GM21360 (cell line): ENCODE results near the gene LPIN1.
A peak's percentile ranks its signal among the peaks of the same experiment; 100 is the strongest.

Experiments
- ATAC-seq: cut with Tn5 transposase; IDR thresholded peaks from one replicate; pipeline ENCODE4 v1.9.1; 2021; ENCODE audit warnings: mild to moderate bottlenecking, moderate library complexity; ENCODE audit not compliant: unreplicated experiment

Gene LPIN1

DNA sequence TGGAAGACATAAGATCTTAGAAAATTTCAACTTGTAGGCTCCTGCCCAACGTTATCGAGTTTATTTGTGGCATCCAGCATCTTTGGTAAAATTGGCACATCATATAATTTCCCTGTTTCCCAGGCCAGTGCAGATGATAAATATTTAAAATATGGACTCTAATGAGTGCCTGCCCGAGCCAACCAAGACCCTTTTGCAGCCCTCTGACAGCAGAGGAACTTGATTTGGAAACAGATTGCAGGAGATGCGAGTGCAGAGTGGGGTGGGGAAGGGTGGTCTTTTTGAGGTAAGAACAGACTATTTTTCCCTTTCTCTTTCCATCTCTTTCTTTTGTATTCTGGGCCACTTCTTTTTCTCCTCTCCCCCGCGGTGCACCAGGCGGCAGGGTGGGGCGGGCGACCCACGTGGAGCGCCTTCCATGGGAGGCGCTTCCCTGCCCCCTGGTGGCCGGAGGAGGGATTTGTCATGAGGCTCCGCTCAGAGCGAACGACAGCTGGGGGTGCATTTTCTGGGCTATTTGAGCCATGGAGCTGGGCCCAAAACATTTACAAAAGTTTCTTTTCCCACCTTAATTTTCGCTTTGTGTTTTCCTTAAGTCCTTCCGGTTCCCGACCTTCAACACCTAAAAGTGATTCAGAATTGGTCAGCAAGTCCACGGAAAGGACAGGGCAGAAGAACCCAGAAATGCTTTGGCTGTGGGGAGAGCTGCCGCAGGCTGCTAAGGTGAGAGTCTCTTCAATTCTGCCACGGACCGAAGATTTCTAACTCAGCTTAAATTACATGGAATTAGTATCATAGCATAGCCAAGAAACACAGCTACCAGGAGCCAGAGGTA lies 32.7 kb downstream of the LPIN1 start:
- ATAC-seq, result peak; percentile 89

DNA sequence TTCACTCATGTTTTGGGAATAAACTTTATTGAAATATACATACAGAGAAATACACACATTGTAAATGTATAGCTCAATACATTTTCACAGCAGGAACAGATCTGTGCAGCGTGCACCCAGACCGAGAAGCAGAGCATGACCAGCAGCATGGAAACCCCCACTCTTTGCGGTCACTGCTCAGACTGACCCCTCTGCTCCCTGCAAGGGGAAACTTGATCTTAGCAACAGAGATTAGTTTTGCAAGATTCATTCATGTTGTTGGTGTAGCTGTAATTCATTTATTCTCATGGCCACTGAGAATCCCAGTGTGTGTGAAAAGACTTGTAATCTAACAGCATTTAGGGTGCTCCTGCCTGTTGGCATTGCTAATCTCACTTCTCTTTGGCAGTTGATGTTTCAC lies 35.2 kb downstream of the LPIN1 start:
- ATAC-seq, result no peak

DNA sequence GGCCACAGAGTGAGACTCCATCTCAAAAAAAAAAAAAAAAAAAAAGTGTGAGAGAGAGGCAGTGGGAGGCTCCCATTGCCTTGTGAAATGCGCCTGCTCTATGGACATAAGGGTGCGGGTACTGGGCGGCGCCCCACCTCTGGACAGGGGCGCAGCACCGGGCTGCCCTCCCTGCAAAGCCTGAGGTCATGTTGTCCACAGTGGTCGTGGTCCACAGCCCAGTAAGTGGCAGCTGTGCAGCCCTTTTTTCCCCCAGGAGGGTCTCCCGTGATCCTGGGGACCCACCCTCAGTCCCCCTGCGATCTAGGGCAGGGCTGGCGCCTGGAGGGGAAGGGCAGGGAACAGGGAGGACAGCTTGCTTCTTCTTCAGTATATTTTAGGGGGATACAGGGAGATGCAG lies 37.8 kb downstream of the LPIN1 start:
- ATAC-seq, result no peak

DNA sequence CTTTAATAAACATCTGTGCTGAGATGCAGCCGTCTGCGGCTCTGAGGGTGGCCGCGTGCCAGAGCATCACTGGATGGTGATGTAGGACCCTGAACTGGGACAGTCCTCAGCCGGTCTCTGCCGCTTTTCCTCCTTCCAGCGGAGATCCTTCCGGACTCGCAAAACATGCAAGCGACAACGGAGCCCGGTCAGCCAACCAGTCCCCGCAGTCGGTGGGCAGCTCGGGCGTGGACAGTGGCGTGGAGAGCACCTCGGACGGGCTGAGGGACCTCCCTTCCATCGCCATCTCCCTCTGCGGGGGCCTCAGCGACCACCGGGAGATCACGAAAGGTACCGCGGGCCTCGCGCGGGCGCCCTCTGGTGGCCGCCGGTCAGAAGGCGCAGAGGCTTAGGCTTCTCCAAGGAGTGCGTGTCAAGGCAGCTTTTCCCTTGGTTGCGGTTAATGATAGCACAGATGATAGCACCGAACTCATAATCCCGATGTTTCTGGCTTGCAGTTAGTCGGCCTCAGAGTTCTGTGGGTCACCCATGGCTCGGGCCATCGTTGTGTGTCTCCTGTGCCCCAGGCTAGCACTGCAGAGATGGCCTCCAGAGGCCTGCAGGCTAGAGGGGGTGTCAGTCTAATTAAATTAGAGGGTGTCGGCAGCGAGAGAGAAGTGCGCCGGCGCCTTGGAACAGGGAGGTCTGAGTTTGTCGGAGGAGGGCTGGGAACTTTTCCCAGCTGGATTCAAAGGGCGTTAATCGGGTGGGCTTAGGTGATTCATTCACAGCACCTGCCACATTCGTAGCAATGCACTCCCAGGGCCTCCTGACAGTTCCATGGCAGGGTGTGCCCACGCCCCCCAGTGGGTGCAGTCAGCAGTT lies 38.5 kb downstream of the LPIN1 start:
- no peak for ATAC-seq

DNA sequence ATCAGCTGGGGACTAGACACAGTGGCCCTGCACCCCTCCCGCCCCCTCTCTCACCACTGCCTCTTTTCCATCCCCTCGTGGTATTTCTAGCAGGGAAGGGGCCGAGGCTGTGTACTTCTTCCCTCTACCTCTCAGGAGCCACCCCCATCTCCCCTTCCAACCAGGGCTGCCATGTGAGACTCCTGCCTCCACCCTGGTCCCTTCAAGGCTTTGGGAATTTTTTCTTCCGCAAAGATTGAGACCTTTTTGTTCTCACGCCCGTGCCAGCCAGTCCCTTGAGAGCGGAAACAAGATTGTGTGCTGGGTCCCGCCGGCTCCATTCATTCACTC lies 39.1 kb downstream of the LPIN1 start:
- no peak for ATAC-seq

DNA sequence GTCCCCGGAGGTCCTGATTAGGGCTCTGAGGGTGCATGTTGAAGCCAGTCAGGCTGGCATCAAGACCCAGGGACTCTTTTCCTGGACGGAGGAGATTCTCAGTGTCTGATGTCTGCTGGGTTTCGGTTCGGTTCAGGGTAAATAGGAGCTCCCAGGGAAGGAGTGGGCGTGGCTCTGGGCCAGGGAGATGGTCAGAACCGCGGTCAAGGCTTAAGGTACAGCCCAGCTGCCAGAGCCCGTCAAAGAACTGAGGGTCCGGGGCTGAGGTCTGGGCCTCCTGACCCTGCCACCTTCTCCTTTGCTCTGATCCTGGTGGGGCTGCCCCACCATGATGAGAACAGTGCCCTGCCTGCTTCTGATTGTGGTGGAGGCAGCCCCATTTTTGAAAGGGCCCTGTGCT lies 39.8 kb downstream of the LPIN1 start:
- no peak for ATAC-seq

DNA sequence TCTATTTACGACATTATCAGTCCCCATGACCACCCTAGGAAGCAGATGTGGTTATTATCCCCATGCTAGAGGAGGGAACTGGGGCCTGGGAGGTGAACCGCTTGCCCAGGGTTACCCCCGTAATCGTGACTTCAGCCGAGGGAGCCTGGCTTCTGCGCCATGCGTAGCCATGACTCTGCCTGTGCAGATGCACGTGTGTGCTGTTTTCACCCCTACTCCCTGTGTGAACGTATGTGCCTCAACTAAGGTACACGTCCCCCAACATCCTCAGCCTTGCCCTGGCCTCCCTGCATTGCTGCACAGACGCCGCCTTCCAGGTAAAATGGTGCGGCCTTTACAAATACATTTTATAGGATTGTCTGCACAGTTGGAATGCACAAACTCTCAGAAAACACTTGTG lies 40.2 kb downstream of the LPIN1 start:
- no peak for ATAC-seq

DNA sequence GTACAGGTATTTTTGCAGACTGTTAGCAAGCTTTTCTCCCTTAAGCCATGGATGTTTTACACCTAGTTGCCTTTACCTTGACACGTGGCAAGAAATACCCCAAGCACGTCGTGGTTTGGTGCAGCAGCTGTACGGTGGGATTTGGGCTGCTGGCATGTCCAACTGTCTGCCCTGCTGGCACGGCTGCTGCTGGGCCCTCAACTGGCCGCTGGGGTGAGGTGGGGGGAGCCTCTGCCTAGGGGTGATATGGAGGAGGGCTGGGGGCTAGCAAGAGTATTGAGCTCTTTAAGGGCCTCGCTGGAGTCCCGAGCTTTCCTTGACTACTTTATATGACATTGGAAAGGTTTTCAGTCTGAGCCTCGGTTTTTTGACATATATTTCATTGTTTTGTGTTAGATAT lies 41.6 kb downstream of the LPIN1 start:
- ATAC-seq, result no peak

DNA sequence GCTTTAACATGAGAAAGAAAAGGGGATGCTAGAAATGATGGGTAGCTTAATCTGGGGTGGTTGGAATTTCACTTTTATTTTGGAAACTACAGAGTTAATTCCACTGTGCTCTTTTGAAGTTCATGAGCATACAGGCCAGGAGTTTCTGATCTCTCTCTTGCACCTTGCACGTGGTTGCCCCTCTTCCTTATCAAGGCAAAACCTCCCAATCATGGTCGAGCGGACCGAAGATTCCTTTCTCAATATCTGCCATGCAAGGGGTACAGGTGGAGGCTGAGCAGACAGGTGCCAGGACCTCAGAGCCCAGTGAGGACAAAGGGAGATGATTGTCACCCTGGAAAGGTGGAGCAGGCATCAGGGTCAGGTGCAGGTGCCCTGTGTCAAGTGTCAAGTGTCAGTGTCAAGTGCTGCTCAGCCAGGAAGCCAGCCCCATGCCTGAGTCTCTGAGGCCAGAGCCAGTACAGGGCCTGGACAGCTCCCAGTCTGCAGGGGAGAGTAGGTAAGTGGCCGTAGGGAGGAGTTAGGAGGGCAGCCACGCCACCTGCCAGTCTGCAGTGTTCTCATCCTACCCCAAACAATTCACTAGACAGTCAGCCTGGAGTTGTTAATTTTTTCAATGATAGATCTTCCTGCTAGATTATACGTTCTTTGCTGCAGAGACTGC lies 42.2 kb downstream of the LPIN1 start:
- no peak for ATAC-seq

DNA sequence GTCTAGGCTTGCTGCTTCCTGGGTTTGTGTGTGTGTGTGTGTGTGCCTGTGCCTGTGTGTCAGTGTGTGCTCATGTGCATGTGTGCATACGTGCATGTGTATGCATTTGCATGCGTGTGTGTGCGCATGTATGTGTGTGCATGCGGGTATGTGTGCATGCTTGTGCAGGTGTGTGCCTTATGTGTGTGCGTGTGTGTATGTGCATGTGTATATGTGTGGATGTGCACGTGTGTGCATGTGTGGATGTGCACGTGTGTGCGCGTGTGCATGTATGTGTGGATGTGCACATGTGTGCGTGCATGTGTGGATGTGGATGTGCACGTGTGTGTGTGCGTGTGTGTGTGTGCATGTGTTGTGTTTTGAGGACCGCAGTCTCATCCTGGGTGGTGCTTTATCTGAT lies 42.8 kb downstream of the LPIN1 start:
- no peak for ATAC-seq

DNA sequence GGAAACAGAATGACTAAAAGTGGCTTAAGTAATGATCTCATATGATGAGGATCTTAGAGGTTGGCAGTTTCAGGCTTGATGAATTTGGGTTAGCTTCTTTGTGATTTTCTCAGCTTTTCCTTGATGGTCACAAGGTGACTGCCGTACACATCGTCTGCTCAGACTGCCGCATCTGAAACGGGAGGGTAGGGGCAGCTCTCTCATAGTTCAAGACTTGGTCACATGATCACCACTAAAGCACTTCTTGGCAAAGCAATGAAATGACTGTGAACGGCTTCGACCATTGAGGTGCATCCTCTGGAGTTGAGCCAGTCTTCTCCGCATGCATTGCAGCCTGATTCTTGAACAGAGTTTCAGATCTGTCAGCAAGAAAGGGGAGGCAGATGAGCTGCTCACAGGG lies 43.8 kb downstream of the LPIN1 start:
- ATAC-seq, result no peak

DNA sequence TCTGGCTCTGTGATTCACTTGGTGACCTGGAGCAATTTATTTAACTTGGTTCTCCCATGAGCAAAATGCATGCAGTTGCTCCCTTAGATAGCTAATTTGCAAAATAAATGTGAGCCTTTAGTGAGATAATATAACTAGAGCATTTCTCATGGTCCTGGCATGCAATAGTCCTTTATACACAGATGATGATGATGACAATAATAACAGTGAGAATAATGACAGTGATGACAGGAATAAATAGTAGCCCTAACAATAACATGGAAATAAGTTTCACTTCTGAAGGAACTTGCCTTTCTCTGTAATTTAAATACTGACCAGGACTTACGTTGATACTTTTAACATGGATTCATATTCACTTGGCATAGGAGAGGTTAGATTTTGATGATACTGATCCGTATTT lies 49.2 kb downstream of the LPIN1 start:
- no peak for ATAC-seq

DNA sequence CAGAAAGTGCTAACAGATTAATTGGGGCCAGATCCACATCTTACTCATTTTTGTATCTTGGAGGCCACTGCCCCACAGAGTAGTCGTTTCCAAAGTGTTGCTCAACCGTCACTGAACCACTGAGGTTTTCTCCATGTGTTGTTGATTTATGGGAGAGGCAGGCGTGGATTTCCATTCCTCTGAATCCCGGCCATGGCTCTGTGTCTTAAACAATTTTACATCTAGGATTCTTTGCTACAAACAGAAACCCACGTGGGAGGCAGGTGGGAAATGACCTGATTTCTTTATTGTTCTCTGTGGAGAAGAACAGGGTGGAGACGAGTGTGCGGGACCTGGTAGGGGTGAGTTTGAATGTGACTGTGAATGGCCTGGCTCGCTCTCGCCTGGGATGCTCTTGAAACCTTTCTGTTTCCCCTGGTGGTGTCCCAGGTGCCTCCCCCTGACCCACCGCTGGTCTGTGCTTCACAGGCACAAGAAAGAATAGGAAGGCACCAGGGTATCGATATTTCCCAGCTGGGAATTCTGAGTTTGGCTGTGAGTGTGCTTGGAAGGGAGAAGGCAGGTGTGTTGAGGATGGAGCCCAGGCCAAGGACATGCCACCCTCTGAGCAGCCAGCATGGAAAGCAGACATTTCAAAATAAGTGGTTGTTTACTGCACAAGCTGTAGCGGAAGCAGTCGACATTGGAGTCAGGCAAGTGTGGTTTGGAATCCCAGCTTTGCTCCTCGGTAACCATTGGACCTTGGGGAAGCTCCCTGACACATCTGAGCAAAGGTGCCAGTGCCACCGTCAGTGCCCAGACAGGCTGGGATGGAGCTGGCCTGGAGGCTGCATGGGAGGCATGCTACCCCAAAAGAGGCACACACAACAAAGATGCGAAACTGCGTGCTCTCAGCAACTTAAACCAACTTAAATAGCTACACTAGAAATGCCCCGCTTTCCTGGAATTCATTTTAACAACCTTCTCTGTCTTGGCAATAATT lies 50.0 kb downstream of the LPIN1 start:
- no peak for ATAC-seq

DNA sequence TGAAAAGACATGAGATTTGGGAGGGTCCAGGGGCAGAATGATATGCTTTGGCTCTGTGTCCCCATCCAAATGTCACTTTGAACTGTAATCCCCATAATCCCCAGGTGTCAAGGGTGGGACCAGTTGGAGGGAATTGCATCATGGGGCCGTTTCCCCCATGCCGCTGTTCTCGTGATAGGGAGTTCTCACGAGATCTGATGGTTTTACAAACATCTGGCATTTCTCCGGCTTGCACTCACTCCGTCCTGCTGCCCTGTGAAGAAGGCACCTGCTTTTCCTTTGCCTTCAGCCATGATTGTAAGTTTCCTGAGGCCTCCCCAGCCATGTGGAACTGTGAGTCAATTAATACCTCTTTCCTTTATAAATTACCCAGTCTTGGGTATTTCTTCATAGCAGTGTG lies 51.4 kb downstream of the LPIN1 start:
- ATAC-seq, result no peak

DNA sequence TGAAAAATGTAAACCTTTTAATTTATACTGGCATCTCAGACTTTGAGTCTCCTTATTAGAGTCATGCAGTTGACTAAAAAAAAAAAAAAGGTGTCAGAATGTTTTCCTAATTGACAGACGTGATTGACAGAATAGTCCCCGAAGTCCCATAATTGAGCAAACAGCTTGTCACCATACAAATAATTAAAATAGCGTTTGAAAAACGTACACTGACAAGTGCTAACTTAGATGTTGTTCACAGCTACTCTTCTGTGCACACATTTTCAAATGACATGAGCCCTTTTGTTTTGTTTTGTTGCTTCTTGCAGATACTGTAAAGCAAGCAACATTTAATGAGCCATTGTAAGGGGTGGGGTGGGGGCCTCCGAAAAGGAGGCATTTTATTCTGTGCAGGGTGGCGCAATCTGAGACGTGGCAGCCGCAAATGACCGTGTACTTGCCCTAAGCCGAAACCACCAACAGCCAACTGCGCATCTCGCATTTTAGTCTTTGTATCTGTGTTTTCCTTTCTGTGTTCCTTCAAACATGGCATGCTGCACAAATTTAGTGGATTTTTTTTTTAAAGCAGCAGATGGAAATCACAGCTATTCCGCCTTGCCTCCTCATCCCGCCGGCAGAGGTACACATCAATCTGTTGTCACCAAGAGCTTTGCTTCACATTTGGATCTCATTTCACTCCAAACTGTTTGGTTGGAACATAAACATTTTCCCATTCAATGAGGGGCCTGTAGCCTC lies 52.4 kb downstream of the LPIN1 start:
- no peak for ATAC-seq

DNA sequence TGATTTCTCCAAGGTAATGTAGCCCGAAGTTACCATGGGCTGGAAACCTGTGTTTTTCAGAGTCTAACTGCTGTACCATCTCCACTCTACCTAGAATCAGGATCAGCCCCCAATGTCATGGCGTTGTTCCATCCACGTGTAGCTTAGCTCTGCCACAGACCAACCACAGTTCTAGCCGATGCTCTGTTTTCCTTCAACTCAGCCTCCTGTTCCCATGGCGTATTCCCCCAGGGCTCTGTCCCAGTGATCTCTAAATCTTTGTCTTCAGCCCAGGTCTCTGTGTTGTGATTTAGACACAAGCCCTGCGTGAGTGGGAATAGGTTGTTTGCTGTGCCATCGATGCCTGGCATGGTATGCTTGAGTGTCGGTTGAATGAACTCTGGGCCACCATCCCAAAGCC lies 53.4 kb downstream of the LPIN1 start:
- no peak for ATAC-seq

DNA sequence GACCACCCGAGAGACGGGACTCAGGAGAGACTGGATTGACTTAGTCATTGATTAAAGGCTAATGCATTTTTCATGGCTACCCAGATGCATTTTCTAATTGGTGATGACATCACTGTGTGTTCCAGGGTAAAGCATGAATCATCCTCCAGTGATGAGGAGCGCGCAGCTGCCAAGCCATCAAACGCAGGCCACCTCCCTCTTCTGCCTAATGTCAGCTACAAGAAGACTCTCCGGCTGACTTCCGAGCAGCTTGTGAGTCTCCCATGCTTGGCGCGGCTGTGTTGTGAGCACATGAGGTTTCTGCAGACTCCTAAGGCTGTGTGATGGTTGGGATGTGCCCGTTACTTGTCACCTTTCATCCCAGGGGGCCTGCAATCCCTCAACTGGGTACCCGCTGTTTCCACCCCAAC lies 56.4 kb downstream of the LPIN1 start:
- no peak for ATAC-seq

DNA sequence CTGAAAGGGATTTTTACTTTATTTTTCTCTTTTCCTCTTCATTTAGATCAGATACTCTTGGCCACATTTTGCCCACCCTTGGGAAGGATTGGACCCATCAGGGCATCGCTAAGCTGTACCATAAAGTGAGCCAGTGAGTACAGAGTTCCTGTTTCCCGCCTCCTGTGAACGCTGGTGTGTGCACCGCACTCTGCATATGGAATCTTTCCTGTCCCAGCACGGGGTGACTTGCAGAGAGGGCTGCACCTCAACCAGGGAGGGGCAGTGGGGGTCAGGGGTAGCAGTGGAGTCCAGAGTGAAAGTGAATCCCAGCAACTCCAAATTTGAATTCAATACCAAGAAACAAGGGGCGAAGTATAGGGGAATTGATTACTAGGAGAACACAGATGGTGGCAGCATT lies 58.6 kb downstream of the LPIN1 start:
- no peak for ATAC-seq

DNA sequence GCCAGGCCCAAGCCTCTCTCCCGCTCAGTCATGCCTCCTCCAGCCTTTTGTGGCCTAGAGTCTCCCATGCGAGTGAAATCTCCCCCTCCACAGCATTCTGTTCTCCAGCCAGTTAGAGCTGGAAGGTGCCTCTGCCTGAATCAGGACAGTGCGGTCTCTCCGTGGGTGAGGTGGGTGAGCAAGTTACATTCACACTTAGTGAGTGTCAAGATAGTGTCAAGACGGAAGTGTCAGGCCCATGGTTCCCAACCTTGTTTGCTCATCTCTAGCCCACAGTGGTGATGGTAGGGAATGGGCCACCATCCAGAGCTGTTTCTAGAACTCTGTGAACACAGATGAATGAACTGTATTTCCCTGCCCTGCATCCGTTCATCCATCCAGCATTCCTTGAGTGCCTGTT lies 59.5 kb downstream of the LPIN1 start:
- ATAC-seq, result no peak
